Aorta (tissue), 5 donors: ENCODE results near the gene MMP2. TPM values are rescaled to one million over a fixed set of nuclear protein-coding genes. Genes with fewer than 3 reads are reported as not detected.
A peak's percentile ranks its signal among the peaks of the same experiment; 100 is the strongest.

ENCODE experiments used
- ATAC-seq: fragments of 200-7000 bp; cut with Tn5 transposase; one replicate; pipeline ENCODE4 v1.9.1; 2022; ENCODE audit warnings: moderate library complexity; ENCODE audit not compliant: low FRiP score
- DNase-seq, 2 donors: peaks; one replicate each; pipeline ENCODE4 v3.0.0-alpha.2; 2020
- H3K27ac ChIP-seq, 2 donors: one replicate each; pipeline ENCODE4 v1.5.1; 2013; ENCODE audit warnings: low read length in 2 of 2, mild to moderate bottlenecking in 2 of 2, moderate library complexity in 2 of 2, control low read depth in 1 of 2, inconsistent platforms in 1 of 2, low read depth in 1 of 2
- H3K27me3 ChIP-seq, 2 donors: one replicate each; pipeline ENCODE4 v1.6.1; 2013; ENCODE audit warnings: control low read depth in 1 of 2, low read length in 1 of 2, mild to moderate bottlenecking in 1 of 2, moderate library complexity in 1 of 2; ENCODE audit not compliant: insufficient read depth in 2 of 2, control insufficient read depth in 1 of 2
- H3K36me3 ChIP-seq, 2 donors: one replicate each; pipeline ENCODE4 v1.6.1; 2013; ENCODE audit warnings: control low read depth in 1 of 2, low read length in 1 of 2, mild to moderate bottlenecking in 1 of 2; ENCODE audit not compliant: insufficient read depth in 2 of 2, control insufficient read depth in 1 of 2
- H3K4me1 ChIP-seq, 2 donors: one replicate each; pipeline ENCODE4 v1.6.1; 2013; ENCODE audit warnings: low read length in 2 of 2, control low read depth in 1 of 2, mild to moderate bottlenecking in 1 of 2, moderate library complexity in 1 of 2; ENCODE audit not compliant: insufficient read depth in 2 of 2, control insufficient read depth in 1 of 2
- H3K4me3 ChIP-seq, 2 donors: one replicate each; pipeline ENCODE4 v1.5.1; 2013; ENCODE audit warnings: low read length in 2 of 2, control low read depth in 1 of 2, mild to moderate bottlenecking in 1 of 2
- H3K9me3 ChIP-seq: one replicate; pipeline ENCODE4 v1.6.1; 2013; ENCODE audit warnings: mild to moderate bottlenecking, low read length; ENCODE audit not compliant: control insufficient read depth
- WGBS, 2 donors: extraction: QIAGEN DNeasy Blood & Tissue Kit; methylation state at CpG; one replicate each; pipeline ENCODE4 v1.1.7; 2013; 5-methylcytosine and 5-hydroxymethylcytosine counted together
- intact Hi-C, 2 donors: fragments of 100-400 bp; cut with DNase I; formaldehyde crosslinking; loops; one replicate each; pipeline versions ENCODE4 v1.14.2 to v1.15.0; 2022
- polyA plus RNA-seq, 2 donors: library from polyadenylated mRNA; stranded (reverse); fragments of 200-250 nt; gene quantifications; one replicate each; pipeline ENCODE4 v1.2.3, GENCODE V29; 2013
- total RNA-seq, 2 donors: library from RNA; stranded (reverse); fragmentation: NEBNext Ultra II Directional; extraction: Animal tissue kit (Norgen Biotek cat#: 25700); gene quantifications; one replicate each; pipeline ENCODE4 v1.2.1, GENCODE V29; 2021
- donor health status: healthy with polysubstance abuse.
- donor health status: Bipolar disorder and iron deficiency.
- donor health status: DM: no; HTN: no; CAD: no.
- donor health status: DM: no; HTN: no; CAD: no.
- donor health status: DM: yes; HTN: yes; CAD: no.

Gene MMP2
- total and polyA plus RNA-seq, 4 donors = 33.2 to 731 (median 195) TPM

DNA sequence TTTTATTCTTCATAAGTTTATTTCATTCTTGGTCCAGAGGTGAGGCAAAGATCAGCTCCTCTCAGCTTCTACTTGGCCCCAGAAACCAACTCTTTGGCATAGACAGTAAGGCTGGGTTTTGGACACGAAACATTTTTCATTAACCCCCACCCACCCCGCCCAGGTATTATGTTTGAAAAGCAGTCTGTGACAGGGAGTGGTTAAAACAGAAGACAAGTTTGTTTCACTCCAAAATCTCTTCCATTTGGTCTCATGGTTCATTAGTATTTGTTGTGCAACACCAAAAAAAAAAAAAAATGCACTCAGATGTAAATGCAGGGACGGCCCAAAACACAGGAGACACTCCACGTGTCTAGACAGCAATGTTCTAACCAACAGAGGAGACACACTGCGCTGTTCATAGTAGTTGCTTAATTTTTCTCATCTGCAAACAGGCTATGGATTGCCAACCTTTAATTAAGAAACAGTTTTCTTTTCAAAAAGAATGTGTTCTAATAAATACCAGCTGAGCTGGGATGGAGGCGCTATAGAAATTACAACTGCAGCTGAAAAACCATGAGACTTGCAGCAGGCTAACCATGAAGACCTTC lies 39.8 kb upstream of the MMP2 start:
- Histone ChIP-seq H3K4me3 (no peak overlapping the region), H3K27me3 (peaks cover 0 to 2% of the 10 kb centered on the region in 2 donors), H3K27ac (no peak overlapping the region), H3K36me3 (no peaks in the 10 kb centered on the region), H3K9me3 (no peaks in the 10 kb centered on the region), H3K4me1 (no peaks in the 10 kb centered on the region)
- ATAC-seq (peak; percentile 42), DNase-seq (no peak)
- 83 to 87% methylated on average over 6 of the region's 6 CpGs for WGBS, 2 donors
- intact Hi-C loops = no loop called here

DNA sequence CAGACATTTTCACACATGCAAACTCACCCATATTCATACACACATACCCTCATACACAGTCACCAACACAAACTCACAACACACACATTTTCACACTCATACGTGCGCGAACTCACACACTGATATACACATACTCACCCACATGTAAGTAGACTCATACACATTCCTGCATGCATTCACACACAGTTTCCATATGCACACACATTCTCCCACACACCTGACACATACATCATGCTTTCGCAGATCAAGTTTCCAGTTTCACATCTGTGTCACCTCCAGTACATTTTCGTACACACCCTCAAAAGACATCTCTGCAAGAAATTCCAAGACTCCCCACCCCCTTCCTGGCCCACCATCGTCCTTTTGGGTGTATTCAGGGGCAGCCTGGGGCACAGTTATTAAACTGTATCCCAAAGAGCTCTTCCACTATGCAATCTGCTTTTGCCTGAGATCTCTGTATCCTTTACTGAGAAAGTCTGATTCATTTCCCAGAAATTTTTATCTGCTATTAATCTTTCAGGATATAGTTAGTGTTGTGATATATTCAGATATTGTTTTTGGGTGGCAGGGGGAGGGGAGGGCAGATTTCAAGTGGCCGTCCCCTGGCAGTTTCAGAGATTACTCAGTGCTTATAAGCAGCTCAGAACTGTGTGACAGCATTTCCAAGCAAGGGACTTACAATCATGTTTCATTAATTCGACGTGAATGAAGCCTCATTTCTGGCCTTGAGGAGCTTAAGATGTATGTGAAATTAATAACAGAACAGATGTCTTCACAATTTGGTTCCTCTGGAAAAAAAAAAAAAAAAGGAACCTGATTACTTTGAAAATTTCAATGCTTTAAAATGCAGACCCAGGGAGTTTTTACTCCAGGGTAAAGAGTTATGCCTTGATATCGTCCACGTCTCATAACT lies 35.3 kb upstream of the MMP2 start:
- H3K36me3 ChIP-seq = no peaks in the 10 kb centered on the region
- H3K9me3 ChIP-seq = no peaks in the 10 kb centered on the region
- H3K4me1 ChIP-seq = no peaks in the 10 kb centered on the region
- intact Hi-C loops = no loop called here
- no peak overlapping the region for H3K4me3 ChIP-seq
- DNase-seq = no peak
- WGBS, 2 donors = 48 to 49% methylated on average over 11 of the region's 11 CpGs
- H3K27me3 ChIP-seq = no peaks in the 10 kb centered on the region
- H3K27ac ChIP-seq = no peak overlapping the region
- no peak for ATAC-seq

DNA sequence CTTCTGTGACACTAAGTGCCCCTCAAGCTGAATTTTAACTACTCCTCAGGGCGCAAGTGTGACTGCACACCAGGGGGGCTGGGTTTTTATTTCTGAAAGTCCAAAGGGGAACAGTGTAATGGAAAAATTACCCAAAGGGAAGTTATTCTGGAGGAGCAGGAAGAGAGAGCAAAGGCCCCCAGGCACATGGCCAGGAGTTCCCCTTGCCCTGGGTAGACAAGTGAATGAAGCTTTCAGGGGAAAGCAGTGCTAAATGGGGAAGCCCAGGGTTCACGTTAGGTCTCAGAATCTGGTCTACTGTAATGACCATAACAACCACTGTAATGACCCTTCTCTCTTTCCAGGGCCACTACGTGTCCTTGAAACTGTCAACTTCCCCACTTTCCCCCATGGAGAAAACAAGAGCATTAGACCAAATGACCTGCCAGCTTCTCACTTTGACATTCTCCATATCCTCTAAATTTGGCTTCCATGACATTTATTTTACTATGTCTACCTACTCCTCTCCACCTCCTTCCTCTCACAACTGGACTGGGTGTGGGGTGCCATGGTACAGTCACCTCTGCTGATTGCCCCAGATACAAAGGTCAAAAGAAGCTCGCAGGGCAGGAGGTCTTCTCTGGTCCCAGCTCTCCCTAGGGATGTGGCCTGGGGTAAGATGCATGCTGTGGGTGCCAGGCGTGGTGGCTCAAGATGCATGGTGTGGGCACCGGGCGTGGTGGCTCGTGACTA lies 34.1 kb upstream of the MMP2 start:
- ATAC-seq (peak; percentile 60), DNase-seq (peak in 1 of 2 donors; percentile 86)
- intact Hi-C loops = no loop called here

DNA sequence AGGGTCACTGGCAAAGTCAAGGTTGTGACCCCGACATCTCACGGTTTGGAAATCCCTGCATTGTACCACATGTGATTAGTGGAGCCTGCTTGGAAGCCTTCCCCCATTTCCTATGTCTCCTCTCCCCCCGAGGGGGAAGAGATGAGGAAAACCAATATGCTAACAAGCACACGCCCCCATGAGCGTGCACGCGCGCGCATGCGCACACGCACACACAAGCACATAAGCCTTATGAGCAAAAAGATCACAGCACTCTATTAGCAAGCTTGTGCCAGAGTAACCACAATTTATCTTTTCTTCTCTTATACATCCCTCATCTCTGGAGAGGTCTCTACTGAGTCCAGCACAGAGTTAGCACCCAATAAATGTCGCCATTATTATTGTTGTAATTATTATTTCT lies 31.8 kb upstream of the MMP2 start:
- Histone ChIP-seq H3K27ac (no peak overlapping the region), H3K27me3 (no peaks in the 10 kb centered on the region), H3K9me3 (no peaks in the 10 kb centered on the region), H3K4me1 (no peaks in the 10 kb centered on the region), H3K4me3 (no peak overlapping the region), H3K36me3 (no peaks in the 10 kb centered on the region)
- DNase-seq (no peak), ATAC-seq (no peak)
- intact Hi-C loops = no loop called here
- 86 to 89% methylated on average over 12 of the region's 12 CpGs for WGBS, 2 donors

More for the DNA sequence above, 34.1 kb upstream of the MMP2 start:
- Histone ChIP-seq H3K27ac (no peak overlapping the region), H3K9me3 (no peaks in the 10 kb centered on the region), H3K4me3 (no peak overlapping the region), H3K4me1 (no peaks in the 10 kb centered on the region), H3K36me3 (no peaks in the 10 kb centered on the region), H3K27me3 (no peaks in the 10 kb centered on the region)
- WGBS, 2 donors = 88% methylated on average over 8 of the region's 8 CpGs

DNA sequence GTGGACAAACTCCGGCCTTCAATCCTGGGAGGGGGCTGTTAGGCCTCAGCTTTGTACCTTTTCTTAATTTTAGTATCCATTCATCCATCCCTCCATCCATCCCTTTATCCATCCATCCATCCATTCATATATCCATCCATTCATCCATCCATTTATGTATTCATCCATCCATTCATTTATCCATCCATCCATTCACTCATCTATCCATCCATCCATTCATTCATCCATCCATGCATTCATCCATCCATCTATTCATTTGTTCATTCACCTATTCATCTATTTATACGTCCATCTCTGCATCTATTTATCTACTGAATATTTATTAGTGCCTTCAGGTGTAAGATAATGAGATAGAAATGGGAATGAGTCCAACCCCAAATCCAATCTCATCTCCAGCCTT lies 26.0 kb upstream of the MMP2 start:
- no peak overlapping the region for H3K4me3 ChIP-seq
- intact Hi-C loops = no loop called here

DNA sequence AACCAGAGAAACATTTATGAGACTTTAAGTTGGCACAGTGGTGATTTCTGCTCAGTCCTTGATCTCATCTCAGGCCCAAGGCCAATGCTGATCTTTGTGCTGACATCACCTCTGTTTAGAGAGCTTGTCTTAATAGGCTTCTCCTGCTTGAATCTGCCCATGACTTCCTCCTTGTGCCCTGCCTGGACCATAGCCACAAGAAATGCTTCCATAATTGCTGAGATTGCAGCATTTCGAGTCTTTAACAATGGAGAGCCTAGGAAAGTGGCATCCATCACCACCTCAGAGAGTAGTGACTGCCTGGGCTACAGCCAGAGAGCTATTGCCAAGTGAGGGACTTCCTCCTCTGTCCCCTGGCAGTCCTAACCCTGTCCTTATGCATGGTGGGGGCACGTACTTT lies 25.1 kb upstream of the MMP2 start:
- intact Hi-C loops = no loop called here
- no peak overlapping the region for H3K4me3 ChIP-seq
- H3K27me3 ChIP-seq = no peaks in the 10 kb centered on the region
- no peaks in the 10 kb centered on the region for H3K36me3 ChIP-seq
- no peak overlapping the region for H3K27ac ChIP-seq
- 40 to 50% methylated on average over 2 of the region's 2 CpGs for WGBS, 2 donors
- peaks cover 2% of the 10 kb centered on the region for H3K9me3 ChIP-seq
- no peaks in the 10 kb centered on the region for H3K4me1 ChIP-seq
- ATAC-seq (no peak), DNase-seq (peak in 1 of 2 donors; percentile 62)

More for the DNA sequence above, 26.0 kb upstream of the MMP2 start:
- no peaks in the 10 kb centered on the region for H3K4me1 ChIP-seq
- H3K27ac ChIP-seq = no peak overlapping the region
- ATAC-seq (no peak), DNase-seq (no peak)
- no peaks in the 10 kb centered on the region for H3K36me3 ChIP-seq
- peaks cover 2% of the 10 kb centered on the region for H3K9me3 ChIP-seq
- WGBS, 2 donors = 91 to 93% methylated on average over 2 of the region's 2 CpGs
- no peaks in the 10 kb centered on the region for H3K27me3 ChIP-seq

DNA sequence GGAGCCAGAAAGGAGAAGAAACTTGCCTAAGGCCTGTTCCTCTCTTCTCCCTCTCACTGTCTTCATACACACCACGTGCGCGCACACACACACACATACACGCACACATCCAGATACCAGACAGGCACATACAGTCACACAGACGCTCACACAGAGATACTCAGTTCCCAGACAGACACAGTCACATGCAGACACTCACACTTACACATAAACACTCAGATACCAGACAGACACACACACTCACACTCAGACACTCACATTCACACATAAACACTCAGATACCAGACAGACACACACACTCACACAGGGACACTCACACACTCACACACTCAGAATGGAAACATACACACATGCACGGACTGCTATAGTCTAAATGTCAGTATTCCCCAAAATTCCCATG lies 24.1 kb upstream of the MMP2 start:
- H3K27me3 ChIP-seq = no peaks in the 10 kb centered on the region
- no peaks in the 10 kb centered on the region for H3K36me3 ChIP-seq
- intact Hi-C loops = no loop called here
- H3K9me3 ChIP-seq = peaks cover 2% of the 10 kb centered on the region
- H3K4me3 ChIP-seq = no peak overlapping the region
- H3K4me1 ChIP-seq = no peaks in the 10 kb centered on the region
- ATAC-seq (no peak), DNase-seq (no peak)
- WGBS, 2 donors = 65 to 83% methylated on average over 6 of the region's 6 CpGs
- H3K27ac ChIP-seq = no peak overlapping the region

DNA sequence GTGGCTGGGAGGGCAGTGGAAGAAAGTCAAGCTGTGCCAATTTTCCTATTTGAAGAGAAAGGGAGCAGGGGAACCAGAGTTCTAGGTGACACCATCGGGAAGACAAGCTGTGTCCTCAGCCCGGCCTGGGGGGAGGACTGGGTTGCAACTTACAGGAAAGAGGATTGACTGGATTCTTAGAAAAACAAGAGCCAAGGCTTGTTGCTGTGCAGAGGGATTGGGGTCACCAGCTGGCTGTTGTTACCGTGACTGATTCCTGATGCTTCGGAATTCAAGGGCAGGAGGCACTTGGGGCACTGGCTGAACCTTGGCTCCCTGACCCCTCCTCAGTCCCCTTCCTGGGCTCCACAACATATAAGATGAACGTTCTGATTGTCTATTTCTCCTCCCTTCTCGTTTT lies 16.8 kb upstream of the MMP2 start:
- no peak for ATAC-seq

More for the DNA sequence above, 16.8 kb upstream of the MMP2 start:
- no peaks in the 10 kb centered on the region for H3K9me3 ChIP-seq
- no peak for DNase-seq
- intact Hi-C loops = loop anchor here in 1 of 2 donors (5.0 kb wide), 1 partner anchor 390 kb away; no protein-coding TSS in a partner anchor
- no peaks in the 10 kb centered on the region for H3K27me3 ChIP-seq
- 87% methylated on average over 6 of the region's 6 CpGs for WGBS, 2 donors
- H3K27ac ChIP-seq = no peak overlapping the region
- no peaks in the 10 kb centered on the region for H3K36me3 ChIP-seq
- H3K4me3 ChIP-seq = no peak overlapping the region
- H3K4me1 ChIP-seq = no peaks in the 10 kb centered on the region
